ENCODE results near the gene OGFRL1. TPM values are rescaled to one million over a fixed set of nuclear protein-coding genes. Genes with fewer than 3 reads are reported as not detected.

Gene OGFRL1
- total and polyA plus RNA-seq, 4 donors, result 0.71 to 9.3 (median 3.3) TPM

- no peaks in the 10 kb centered on the region for H3K4me1 ChIP-seq (ENCODE audit: control insufficient read depth in 4 of 4, insufficient read depth in 4 of 4, low read length in 3 of 4)
- no peak overlapping the region for H3K27ac ChIP-seq (ENCODE audit: low read depth in 1 of 2, low read length in 2 of 2)
- no peak overlapping the region for H3K4me3 ChIP-seq (ENCODE audit: low read depth in 1 of 3, low read length in 3 of 3)
- H3K36me3 ChIP-seq (ENCODE audit: control insufficient read depth in 4 of 4, insufficient read depth in 3 of 4, low read depth in 1 of 4, low read length in 3 of 4), result no peaks in the 10 kb centered on the region
- 87% methylated on average over 2 of the region's 2 CpGs for WGBS
- H3K9me3 ChIP-seq (ENCODE audit: control insufficient read depth in 4 of 4, low read length in 3 of 4), result no peaks in the 10 kb centered on the region
- no peaks in the 10 kb centered on the region for H3K27me3 ChIP-seq (ENCODE audit: control insufficient read depth in 4 of 4, insufficient read depth in 4 of 4, low read length in 3 of 4)
- TF ChIP-seq ATF3 (IDR thresholded peaks at IDR 0.05) (no peak), HNF4G (IDR thresholded peaks at IDR 0.05) (no peak), HNF4A (conservative IDR thresholded peaks at IDR 0.05) (no peak), CTCF (IDR thresholded peaks at IDR 0.05; ENCODE audit: low read depth, low read length, missing input control) (no peak), REST (IDR thresholded peaks at IDR 0.05) (no peak), FOXA2 (IDR thresholded peaks at IDR 0.05) (no peak), JUND (IDR thresholded peaks at IDR 0.05) (no peak), TAF1 (conservative IDR thresholded peaks at IDR 0.05) (no peak), RAD21 (IDR thresholded peaks at IDR 0.05) (no peak), YY1 (IDR thresholded peaks at IDR 0.05) (no peak), SP1 (IDR thresholded peaks at IDR 0.05) (no peak), ZBTB33 (IDR thresholded peaks at IDR 0.05) (no peak), RXRA (IDR thresholded peaks at IDR 0.05) (no peak), MAX (IDR thresholded peaks at IDR 0.05) (no peak), EGR1 (IDR thresholded peaks at IDR 0.05; ENCODE audit: low read depth in 2 of 2) (no peak), GABPA (IDR thresholded peaks at IDR 0.05 in 1 of 2, conservative IDR thresholded peaks at IDR 0.05 in 1 of 2) (no peak)
- no peak overlapping the region for H3K9ac ChIP-seq (ENCODE audit: low read depth in 1 of 2, low read length in 2 of 2)
- no peak for DNase-seq (ENCODE audit: low spot score)
Observed at GRCh38 chr6:71333697-71334096, 45.1 kb downstream of the OGFRL1 start.

- DNase-seq (ENCODE audit: low spot score), result no peak
- TF ChIP-seq MAX (IDR thresholded peaks at IDR 0.05) (no peak), HNF4G (IDR thresholded peaks at IDR 0.05) (no peak), ZBTB33 (IDR thresholded peaks at IDR 0.05) (no peak), HNF4A (conservative IDR thresholded peaks at IDR 0.05) (no peak), EGR1 (IDR thresholded peaks at IDR 0.05; ENCODE audit: low read depth in 2 of 2) (no peak), JUND (IDR thresholded peaks at IDR 0.05) (no peak)
- Histone ChIP-seq H3K27me3 (ENCODE audit: control insufficient read depth in 4 of 4, insufficient read depth in 4 of 4, low read length in 3 of 4) (no peaks in the 10 kb centered on the region), H3K9me3 (ENCODE audit: control insufficient read depth in 4 of 4, low read length in 3 of 4) (no peaks in the 10 kb centered on the region), H3K9ac (ENCODE audit: low read depth in 1 of 2, low read length in 2 of 2) (no peak overlapping the region), H3K36me3 (ENCODE audit: control insufficient read depth in 4 of 4, insufficient read depth in 3 of 4, low read depth in 1 of 4, low read length in 3 of 4) (no peaks in the 10 kb centered on the region), H3K27ac (ENCODE audit: low read depth in 1 of 2, low read length in 2 of 2) (no peak overlapping the region), H3K4me1 (ENCODE audit: control insufficient read depth in 4 of 4, insufficient read depth in 4 of 4, low read length in 3 of 4) (no peaks in the 10 kb centered on the region), H3K4me3 (ENCODE audit: low read depth in 1 of 3, low read length in 3 of 3) (no peak overlapping the region)
Observed at GRCh38 chr6:71334768-71335167, 46.2 kb downstream of the OGFRL1 start.

Data from liver (tissue), 9 donors.